ENCODE data around the gene BCKDK.

GRCh38 chr16:31112711-31113110, 4.5 kb downstream of the BCKDK start:
- TF ChIP-seq ZNF302 (tag by site-specific recombination; IDR thresholded peaks at IDR 0.05; ENCODE audit: low read depth) (no peak), OSR2 (tag by site-specific recombination; IDR thresholded peaks at IDR 0.05) (no peak), SP2 (tag by site-specific recombination; IDR thresholded peaks at IDR 0.05) (no peak), ZNF501 (tag by site-specific recombination; IDR thresholded peaks at IDR 0.05) (no peak), CTCF (tag by site-specific recombination; IDR thresholded peaks at IDR 0.05) (no peak), KLF1 (tag by site-specific recombination; IDR thresholded peaks at IDR 0.05) (no peak), YY1 (tag by site-specific recombination; IDR thresholded peaks at IDR 0.05) (no peak), ZNF670 (tag by site-specific recombination; IDR thresholded peaks at IDR 0.05; ENCODE audit: low read depth) (no peak), ZSCAN30 (tag by site-specific recombination; IDR thresholded peaks at IDR 0.05) (no peak)

Measured in HEK293 (cell line).